HEK293T (cell line): ENCODE results near the gene LUC7L.

ENCODE experiments used
- BHLHE40 ChIP-seq: fragments of 450-650 bp; IDR thresholded peaks from 2 replicates; pipeline ENCODE4 v1.6.1; 2016; ENCODE audit warnings: mild to moderate bottlenecking, moderate library complexity, borderline replicate concordance
- ELF4 ChIP-seq: fragments of 450-650 bp; IDR thresholded peaks from 2 replicates; pipeline ENCODE4 v1.6.1; 2017; ENCODE audit warnings: antibody characterized with exemption
- FOXM1 ChIP-seq: fragments of 450-650 bp; IDR thresholded peaks from 2 replicates; pipeline ENCODE4 v1.6.1; 2017; ENCODE audit warnings: mild to moderate bottlenecking, borderline replicate concordance
- L3MBTL2 ChIP-seq: fragments of 450-650 bp; conservative IDR thresholded peaks from 2 replicates; pipeline ENCODE4 v1.6.1; 2016; ENCODE audit warnings: mild to moderate bottlenecking
- PKNOX1 ChIP-seq: fragments of 450-650 bp; IDR thresholded peaks from 2 replicates; pipeline ENCODE4 v1.6.1; 2016
- SP1 ChIP-seq: fragments of 450-650 bp; IDR thresholded peaks from 2 replicates; pipeline ENCODE4 v1.6.1; 2017

DNA sequence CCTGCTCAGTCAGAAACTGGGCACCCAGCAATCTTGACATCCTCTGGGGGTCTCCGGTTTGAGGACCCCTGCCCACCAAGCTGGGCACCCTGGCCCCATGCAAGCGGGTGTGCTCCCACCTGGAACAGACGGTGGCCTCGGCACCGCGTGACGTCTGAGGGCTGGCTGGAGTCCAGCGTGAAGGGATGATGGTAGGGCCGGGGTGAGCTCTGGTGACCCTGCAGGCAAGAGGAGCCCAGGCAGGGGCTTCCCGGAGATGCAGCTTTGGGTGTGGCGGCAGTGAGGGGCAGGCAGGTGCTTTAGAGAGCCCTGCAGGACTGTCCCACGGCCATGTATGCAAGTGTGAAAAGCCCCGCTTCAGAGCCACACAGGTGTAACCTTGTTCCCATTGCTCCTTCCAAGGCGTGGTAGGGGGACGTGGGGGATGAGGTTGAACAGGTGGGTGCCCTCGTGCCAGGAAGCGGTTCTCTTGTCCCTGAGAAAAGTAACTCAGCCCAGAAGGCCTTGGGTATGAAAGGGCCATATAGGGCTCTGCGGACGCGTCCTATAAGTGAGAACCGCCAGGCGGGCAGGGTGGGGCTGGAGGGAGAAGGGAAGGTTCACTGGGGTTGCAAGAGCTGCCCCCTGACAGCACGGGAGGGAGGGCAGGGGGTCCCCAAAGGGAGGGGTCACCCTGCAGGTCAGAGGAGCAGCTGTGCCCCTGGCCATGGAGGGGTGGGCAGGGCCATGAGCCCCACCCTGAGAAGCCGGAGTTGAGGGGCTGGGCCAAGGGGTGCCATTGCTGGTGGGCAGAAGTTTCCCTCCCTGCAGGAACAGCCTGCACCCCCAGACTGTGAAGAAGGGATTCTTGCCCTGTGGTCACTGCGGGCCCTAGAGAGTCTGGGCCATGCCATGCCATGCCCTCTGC lies 37.3 kb upstream of the LUC7L start:
- no peak for TF ChIP-seq PKNOX1
- TF ChIP-seq ELF4 = no peak
- no peak for TF ChIP-seq L3MBTL2
- TF ChIP-seq BHLHE40 = no peak
- TF ChIP-seq SP1 = no peak
- TF ChIP-seq FOXM1 = no peak
